Kidney capillary endothelial cell (primary cell): Measurements from ENCODE around the gene TFAP2E.

Experiments used
- DNase-seq: peaks from one replicate; pipeline ENCODE4 v3.0.0-alpha.2; 2018; ENCODE audit warnings: low spot score

TFAP2E gene

DNA sequence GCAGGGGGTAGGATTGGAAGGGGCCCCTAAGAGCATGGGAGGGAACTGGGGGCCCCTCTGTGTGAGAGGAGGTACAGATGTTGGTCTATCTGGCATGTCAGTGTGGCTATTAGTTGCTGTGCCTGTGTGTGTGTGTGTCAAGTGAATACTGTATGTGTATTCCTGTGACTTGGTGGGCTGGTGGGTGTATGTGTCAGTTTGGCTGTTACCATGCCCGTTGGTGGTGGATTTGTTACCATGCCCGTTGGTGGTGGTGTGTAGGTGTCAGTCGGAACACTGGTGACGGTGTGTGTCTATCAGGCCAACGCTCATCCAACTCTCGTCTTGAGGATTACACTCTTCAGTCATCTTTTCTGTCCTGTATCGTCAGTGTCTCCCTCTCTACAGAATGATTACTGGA is 22.6 kb downstream of the TFAP2E start:
- no peak for DNase-seq

DNA sequence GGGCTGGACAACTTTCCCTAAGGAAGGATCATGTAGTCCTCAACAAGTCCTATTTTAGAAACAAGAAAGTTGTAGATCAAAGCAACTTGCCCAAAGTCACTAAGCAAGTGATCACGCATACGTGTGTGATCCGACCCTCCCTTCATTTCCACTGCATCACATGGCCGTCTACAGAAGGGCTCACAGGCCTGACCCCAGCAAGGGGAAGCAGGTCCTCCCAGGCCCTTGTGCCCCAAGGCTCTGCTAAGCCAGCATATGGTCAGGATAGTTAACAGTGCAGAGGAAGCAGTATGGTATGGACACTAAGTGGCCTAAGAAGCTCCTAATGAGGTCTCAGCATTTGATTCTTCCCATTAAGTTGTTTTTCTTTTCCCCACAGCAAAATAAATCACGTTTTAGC is 24.8 kb downstream of the TFAP2E start:
- DNase-seq: no peak

DNA sequence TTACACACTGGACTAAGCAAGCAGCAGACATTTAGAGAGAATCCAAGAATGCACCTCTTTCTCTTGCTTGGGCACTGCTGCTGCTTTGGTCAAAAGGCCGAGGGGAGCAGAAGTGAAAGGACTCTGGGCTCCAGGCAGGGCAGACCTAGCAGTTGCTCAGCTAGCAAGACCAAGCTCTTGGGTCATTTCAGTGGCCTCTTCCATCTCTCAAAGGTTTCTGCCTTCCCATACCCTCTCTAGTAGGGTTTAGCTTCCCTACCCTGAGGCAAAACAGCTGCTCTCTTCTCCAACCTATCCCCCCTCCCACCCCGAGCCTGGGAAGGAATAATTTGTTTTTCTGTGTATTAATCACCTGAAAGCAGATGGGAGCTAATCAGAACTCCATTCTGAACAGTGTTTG is 25.8 kb downstream of the TFAP2E start:
- no peak for DNase-seq

DNA sequence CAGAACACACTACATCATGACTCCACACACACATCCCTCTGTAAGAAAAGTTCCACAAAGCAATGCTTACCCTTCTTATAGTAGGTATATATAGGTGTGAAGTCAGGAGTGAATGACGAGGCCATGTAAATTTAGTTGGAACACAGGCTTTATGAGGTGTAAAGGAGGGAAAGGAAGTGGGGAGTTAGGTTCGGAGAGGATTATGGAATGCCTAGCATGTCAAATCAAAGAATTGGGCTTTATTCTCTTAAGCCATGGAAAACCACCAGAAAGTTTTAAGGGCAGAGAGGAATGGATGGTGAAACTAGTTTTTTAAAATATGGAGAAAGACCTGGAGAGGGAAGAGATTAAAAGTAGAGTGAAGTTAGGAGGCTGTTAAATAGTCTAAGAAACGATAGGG is 26.3 kb downstream of the TFAP2E start:
- DNase-seq: no peak

DNA sequence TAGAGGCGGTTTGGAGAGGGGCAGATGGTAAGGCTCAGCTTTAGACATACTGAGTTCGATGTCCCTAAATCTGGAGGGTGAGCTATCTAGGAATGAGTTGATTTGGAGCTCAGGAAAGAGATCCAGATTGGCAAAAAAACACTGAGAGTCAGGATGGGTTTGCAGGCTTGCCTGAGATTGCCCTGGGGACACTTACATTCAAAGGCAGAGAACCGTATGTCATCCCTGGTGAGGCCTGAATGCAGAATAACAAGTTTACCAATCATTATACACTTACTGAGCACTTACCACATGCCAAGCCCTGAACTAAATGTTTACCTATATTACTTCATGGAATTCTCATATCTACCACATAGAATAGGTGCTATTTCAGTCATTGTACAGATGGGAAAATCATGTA is 27.5 kb downstream of the TFAP2E start:
- no peak for DNase-seq

DNA sequence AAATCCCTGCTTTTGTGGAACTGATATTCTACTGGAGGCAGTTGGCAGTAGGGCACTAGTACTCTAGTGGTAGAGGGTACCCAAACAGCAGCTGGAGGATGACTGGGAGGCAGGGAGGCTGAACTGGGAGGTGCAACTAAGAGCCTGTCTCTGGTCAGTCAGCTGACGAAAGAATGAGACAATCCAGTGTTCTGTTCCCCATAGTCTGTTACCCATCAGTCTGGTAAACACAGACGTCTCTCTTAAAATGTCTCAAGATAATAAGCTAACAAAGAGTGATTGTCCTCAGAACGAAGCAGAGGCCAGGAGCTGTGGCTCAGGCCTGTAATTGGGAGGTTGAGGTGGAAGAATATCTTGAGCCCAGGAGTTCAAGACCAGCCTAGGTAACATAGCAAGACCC is 30.4 kb downstream of the TFAP2E start:
- no peak for DNase-seq

DNA sequence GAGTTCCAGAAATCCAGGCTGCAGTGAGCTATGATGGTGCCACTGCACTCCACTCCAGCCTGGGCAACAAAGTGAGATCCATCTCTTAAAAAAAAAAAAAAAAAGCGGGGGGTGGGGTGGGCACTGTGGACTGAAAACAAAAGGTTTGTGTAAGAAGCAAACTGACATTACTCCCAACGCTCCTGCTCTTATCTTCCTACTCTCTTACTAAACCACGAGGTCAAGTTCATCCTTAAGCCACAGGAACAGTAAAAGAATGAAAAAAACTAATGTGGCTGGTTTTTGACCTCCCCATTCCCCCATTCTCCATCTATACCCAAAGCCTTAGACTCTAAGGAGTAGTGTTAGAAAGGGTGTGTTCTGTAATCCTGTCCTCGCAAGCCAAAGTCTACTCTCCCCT is 30.8 kb downstream of the TFAP2E start:
- no peak for DNase-seq

DNA sequence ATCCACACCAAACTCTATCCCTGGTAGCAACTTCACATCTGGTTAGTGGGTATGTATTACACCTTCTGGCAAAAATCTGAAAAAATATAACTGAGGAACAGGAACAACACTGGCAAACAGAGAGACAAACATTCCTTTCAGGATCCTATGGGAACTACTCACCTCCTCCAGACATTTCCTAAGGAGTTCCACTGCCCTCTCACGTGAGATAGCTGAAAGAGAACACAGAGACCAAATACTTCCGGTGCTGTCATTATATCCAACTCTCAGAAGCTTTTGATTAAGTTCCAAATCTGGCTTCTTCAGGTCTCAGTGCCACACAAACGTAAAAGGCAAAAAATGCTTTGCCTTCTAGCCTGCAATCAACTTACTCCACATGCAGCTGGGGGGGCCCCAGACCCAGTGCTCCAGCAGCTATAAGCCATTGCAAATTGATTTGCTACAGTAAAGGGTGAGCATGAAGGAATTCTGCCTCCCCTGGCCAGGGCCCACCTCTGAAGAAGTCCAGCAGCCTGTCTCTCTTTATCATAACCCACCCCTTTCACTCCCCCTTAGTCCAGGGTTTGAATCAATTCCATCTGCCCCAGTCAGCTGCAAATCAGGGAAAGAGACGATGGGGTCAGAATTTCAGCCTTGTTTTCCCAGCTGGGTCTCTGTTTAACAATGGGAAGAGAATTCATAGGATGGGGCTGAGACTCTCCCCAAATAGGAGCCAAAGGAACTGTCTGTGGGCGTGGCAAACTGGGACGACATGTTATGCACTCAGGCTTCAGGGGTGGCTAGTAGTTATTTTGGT is 32.2 kb downstream of the TFAP2E start:
- DNase-seq: no peak

DNA sequence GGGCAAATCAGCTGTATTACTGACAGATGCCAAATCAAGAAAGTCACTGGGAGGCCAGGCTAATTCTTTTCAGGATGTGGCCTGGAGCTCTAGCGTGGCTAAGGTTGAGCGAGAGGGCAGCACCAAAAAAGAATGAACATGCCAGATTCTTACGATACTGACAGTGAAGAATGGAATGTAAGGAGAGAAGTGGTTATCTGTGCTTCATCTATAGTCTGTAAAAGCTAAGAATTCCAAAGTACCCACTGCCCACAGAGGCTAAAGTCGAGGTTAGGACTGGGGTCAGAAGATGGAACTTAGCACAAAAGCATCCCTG is 32.7 kb downstream of the TFAP2E start:
- no peak for DNase-seq

DNA sequence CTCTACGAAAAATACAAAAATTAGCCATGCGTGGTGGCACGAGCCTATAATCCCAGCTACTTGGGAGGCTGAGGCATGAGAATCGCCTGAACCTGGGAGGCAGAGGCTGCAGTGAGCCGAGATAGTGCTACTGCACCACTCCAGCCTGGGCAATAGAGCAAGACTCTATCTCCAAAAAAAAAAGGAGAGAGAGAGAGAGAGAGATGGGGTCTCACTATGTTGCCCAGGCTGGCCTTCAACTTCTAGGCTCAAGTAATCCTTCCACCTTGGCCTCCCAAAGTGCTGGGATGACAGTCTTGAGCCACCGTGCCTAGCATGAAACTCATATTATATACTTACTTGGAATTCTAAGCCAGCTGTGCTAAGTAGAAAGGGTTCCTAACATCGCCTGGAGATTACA is 38.5 kb downstream of the TFAP2E start:
- DNase-seq: no peak

DNA sequence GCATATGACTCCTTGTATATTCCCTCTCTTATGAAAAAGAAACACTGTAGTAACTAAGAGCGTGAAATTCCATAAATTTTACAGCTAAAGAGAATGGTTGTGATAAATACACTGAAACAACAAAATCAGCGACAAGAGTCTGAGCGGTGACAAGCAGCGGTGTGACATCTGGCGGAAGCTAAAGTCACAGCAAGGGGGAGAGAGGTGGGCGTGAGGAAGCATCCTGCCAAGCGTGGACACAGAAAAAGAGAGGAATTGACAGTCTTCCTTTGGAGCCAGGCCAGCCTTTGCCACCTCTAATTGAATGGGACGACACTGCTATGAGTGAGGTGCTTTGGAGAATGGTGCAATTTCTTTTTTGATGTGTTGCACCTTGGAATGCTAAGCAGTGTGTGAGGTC is 42.3 kb downstream of the TFAP2E start:
- no peak for DNase-seq

DNA sequence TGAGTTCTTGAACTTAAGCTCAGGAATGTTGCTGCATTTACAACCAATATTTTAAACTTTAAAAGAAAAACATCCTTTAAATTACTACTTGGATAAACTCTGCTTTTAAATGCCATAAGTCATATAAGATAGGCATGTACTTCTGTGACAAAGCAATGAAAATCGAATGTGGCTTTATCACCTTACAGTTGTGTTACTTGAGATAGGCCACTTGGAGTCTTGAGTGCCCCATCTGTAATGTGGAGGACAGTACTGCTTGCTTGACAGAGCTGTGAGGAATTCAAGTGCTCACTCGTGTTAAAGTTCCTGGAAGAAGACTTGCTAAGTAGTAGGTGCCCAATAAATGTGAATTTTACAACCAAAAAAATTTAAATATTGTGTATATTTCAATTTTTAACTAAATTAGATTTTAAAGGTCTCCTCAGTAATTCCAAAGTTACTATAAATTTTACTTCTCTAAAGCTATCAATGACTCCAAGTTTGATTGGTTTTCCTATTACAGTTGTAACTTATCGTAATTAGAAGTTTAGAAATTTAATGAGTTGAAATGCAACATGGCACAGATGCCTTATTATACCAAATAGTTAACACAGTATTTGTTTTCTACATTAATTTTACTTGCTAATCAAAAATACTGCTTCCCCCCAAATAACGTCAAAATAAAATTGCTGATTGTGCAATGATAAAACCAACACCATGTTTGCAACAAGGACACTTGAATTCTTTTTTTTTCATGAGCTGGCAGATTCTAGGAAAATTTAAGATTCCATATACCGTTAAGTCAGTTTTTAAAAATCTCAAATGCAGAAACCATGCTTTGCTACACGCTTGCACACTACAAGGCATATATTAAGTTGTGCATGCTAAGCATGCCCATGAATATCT is 46.4 kb downstream of the TFAP2E start:
- no peak for DNase-seq

DNA sequence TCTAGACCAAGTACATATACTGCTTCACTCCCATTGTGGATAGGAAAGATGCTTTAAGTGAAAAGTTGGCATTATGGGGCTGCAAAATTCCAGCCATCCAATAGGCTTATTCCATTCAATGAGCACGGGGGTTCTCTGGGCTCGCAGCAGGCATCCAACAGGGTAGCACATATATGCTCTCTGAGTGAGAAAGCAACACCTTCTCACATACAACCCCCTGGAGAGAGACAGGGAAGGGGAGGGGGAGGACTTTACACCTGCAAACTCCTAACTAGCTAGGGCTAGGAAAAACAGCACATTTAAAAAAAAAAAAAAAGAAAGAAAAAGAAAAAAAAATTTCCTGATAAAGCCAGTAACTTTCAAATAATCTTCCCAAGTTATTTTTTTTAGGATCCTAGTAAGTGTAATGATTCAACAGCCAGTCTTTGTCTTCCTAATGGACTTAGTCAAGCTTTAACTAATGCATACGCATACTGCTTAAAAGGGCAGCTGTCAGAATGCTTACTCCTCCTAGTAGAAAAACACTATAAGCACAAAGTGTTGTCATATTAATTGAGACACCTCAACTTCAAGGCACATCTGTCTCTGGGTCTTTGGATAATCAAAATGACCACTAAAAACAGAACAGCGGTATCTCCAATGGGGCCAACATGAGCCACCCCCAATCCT is 49.5 kb downstream of the TFAP2E start:
- DNase-seq: no peak

DNA sequence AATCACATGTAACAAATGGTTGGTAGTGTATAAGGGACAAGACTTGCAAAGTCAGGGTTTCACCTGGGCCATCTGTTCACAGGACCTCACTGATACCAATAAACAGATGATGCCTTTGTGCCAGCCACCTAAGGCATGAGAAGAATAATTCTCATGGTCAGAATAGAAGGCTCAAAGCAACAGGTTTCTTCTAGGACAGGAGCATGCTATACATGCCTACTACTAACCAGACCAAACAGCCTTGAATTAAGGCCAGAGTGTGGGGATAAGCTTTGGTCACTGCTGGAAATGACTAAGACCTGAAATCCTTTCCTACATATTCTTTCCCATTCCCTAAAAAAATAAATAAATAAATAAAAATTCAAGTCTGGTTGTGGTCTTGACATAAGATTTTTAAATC is 50.7 kb downstream of the TFAP2E start:
- DNase-seq: no peak

DNA sequence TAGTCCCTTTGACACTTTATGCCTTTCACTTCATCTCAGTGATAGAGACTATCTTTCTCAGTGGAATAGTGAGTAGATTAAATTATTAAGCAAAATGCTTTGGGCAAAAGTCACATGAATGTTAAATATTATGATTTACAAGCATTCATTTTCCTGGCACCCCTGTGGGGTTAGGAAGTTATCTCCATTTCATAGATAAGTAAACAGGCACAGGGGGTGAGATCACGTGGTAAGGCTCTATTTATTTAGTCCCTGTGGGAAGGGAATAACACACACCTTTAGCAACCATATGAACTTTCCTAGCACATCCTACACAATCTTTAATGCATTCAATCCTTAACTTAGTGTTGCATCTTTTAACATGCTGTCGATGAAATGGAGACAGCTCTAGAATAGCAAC is 55.9 kb downstream of the TFAP2E start:
- no peak for DNase-seq

DNA sequence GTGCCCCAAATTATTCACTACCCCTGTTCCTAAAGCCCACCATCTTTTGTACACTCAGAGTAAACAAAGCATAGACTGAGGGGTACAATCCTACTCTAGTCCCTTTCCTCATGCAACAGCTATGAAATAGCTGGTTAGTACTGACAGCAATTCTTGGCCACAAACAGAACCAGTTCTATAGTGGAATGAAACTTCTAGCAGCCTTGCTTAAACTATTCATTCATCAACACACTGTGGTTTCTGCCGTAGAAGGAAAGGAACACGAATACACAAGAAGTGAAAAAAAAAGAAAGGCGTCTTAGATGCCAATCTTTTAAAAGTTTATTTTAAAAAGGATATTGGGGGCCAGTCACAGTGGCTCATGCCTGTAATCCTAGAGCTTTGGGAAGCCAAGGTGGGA is 58.3 kb downstream of the TFAP2E start:
- DNase-seq: no peak

DNA sequence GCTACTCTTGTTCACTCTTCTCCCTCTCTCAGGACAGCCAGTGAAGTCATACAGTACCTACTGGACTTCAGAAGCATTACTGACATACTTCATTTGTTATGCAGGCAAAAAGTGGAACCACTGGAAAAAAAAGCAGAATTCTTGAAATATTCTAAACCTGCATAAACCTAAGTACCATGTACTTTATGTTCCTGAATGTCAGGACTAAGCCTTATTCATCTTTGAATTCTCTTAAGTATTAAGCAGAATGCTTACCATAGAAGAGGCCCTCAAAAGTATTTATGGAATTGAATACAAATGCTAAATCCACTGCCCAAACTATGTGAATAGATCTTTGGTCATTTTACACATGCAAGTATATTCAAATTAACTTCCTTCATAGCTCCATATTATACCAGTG is 60.4 kb downstream of the TFAP2E start:
- DNase-seq: no peak

DNA sequence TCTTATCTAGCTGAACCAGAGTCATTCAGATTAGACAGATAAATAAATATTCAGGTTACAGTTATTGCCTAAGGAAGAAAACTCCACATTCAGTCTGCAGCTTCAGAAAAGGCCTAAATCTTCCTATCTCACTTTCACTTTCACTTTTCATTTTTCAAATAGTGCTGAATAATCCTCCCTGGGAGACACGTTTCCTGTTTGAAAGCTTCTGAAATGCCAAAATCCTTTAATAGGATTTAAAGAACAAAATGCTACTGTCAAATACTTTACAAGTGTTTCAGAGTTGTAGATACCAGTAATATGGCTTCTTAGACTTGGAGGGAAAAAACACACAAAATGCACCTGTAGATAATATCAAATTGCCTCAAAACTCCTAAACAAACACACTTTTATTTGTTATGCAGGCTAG is 64.3 kb downstream of the TFAP2E start:
- DNase-seq: peak; percentile 48

DNA sequence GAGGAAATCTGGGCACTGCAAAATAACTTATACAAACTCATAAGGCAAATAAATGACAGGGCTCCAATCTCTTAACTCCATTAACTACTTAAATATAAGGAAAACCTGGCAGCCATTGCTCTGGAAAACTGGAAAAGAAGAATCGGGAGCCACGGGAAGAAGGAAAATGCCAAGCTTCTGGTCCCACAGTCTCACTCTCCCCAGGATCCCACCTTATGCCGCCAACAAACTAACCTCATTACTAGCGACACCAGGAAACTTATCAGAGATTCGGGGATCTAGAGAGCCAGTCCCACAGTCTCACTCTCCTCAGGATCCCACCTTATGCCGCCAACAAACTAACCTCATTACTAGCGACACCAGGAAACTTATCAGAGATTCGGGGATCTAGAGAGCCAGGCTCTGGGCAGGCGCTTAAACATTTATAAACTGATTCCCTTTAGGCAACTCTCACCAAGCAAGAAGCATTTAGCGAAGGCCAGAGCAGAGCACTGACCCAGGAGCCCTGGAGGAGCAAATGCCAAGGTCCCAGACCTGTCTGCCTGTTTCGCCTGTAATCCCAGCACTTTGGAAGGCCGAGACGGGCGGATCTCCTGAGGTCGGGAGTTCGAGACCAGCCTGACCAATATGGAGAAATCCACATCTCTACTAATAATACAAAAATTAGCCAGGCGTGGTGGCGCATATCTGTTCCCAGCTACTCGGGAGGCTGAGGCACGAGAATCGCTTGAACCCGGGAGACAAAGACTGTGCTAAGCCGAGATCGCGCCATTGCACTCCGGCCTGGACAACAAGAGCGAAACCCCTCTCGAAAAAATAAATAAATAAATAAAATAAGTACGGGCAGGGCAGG is 67.5 kb downstream of the TFAP2E start:
- no peak for DNase-seq

DNA sequence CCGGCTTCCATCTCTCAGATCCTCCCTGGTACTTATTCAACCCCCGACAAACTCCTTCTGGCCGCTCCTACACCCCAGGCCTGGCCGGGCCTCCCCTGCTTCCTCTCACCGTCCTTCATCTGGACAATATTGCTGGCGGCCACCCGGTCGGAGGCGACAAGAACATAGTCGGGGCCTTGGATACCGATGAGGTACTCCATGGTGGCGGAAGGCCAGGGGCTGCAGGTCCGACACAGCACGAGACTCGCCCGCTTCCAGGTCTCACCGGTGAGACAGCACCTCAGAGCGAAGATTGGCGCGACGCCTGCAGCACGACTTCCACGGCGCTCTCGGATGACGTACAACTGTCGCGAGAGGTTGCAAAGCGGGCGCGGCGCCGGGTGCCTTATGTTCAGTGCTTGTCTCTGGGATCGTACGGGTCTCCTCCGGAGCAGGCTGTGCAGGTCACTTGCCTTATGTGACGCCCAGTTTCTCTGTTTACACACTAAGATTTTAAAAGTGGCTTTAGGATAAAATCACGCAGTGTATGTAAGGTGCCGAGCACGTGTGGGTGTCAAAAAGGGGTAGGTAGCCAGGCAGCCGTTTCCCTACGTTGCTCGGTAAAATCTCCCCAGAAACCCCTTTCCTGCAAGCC is 68.2 kb downstream of the TFAP2E start, which contains the start of gene PSMB2:
Gene PSMB2 (minus strand): TSS at position 294 of the 634 bp plus-strand sequence. CDS start 94 bp downstream, at position 200.
- DNase-seq: peak; percentile 92

DNA sequence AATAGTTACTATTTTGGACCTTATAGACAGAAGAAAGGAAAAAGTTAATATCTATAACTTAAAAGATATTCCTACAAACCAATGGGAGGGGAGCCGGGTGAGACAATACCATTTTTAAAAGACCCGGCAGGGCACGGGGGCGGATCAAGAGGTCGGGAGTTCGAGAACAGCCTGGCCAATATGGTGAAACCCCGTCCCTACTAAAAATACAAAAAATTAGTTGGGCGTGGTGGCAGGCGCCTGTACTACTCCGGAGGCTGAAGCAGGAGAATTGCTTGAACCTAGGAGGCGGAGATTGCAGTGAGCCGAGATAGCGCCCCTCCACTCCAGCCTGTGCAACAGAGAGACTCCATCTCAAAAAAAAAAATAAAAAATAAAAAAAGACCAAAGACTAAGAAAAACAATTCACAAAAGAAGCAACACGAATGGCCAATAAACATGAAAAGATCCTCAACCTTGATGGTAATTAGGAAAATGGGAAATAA is 69.4 kb downstream of the TFAP2E start:
- no peak for DNase-seq
